Panc1 (cell line): Measurements from ENCODE around the gene ADGRL3.

Experiments
- CTCF ChIP-seq: fragments of 450-650 bp; IDR thresholded peaks from 2 replicates; pipeline ENCODE4 v1.5.1; 2017; ENCODE audit warnings: mild to moderate bottlenecking
- POLR2AphosphoS5 ChIP-seq: IDR thresholded peaks from 2 replicates; pipeline ENCODE4 v1.6.1; 2012; ENCODE audit warnings: mild to moderate bottlenecking, low read depth, low read length, moderate library complexity
- SIN3A ChIP-seq: IDR thresholded peaks from 2 replicates; pipeline ENCODE4 v1.6.1; 2012; ENCODE audit warnings: low read depth, mild to moderate bottlenecking, low read length, moderate library complexity, borderline replicate concordance; ENCODE audit not compliant: insufficient read depth
- TCF7L2 ChIP-seq: IDR thresholded peaks from 2 replicates; pipeline ENCODE4 v1.6.1; 2011; ENCODE audit warnings: mild to moderate bottlenecking, low read depth, low read length, inconsistent platforms
- TF ChIP-seq, protein P1 (sequence below), 2 experiments: IDR thresholded peaks; 2 replicates each; pipeline ENCODE4 v1.6.1; 2011 to 2012; ENCODE audit warnings: low read depth in 2 of 2, control low read depth in 1 of 2, low read length in 1 of 2, mild to moderate bottlenecking in 1 of 2, moderate library complexity in 1 of 2; ENCODE audit not compliant: insufficient read depth in 1 of 2

DNA sequence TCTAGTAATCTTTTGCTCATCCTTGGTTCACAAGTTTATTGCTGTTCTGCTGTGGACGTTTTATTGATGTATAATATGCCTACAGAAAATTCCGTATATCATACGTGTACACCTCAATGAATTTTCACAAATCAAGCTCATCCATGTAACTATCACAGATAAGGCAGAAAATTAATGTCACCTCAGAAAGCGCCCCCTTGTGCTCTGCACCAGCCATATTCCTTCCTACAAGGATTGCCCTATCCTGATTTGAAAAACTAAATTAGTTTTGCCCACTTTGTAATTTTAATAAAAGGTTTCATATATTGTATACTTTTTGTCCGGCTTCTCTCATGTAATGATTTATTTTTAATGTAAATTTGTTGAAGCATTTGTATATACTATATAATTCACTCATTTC is 390.8 kb downstream of the ADGRL3 start:
- TF ChIP-seq CTCF (no peak; the same call in 1 of the 2 replicates), POLR2AphosphoS5 (no peak), TCF7L2 (no peak), SIN3A (no peak)
- TF ChIP-seq, protein P1, sequence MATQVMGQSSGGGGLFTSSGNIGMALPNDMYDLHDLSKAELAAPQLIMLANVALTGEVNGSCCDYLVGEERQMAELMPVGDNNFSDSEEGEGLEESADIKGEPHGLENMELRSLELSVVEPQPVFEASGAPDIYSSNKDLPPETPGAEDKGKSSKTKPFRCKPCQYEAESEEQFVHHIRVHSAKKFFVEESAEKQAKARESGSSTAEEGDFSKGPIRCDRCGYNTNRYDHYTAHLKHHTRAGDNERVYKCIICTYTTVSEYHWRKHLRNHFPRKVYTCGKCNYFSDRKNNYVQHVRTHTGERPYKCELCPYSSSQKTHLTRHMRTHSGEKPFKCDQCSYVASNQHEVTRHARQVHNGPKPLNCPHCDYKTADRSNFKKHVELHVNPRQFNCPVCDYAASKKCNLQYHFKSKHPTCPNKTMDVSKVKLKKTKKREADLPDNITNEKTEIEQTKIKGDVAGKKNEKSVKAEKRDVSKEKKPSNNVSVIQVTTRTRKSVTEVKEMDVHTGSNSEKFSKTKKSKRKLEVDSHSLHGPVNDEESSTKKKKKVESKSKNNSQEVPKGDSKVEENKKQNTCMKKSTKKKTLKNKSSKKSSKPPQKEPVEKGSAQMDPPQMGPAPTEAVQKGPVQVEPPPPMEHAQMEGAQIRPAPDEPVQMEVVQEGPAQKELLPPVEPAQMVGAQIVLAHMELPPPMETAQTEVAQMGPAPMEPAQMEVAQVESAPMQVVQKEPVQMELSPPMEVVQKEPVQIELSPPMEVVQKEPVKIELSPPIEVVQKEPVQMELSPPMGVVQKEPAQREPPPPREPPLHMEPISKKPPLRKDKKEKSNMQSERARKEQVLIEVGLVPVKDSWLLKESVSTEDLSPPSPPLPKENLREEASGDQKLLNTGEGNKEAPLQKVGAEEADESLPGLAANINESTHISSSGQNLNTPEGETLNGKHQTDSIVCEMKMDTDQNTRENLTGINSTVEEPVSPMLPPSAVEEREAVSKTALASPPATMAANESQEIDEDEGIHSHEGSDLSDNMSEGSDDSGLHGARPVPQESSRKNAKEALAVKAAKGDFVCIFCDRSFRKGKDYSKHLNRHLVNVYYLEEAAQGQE (IDR thresholded peaks at IDR 0.05; ENCODE audit: insufficient read depth in 1 of 2, low read depth in 2 of 2, low read length in 1 of 2) = no peak
